Hepatocyte (in vitro differentiated cells): ENCODE results near the gene TADA3. TPM values are rescaled to one million over a fixed set of nuclear protein-coding genes. Genes with fewer than 3 reads are reported as not detected.

ENCODE experiments used
- DNase-seq: peaks from one replicate; pipeline ENCODE4 v3.0.0-alpha.2; 2016; ENCODE audit warnings: low spot score
- H2AFZ ChIP-seq: fragments of 200-600 bp; sonication (generic); 2 replicates; pipeline ENCODE4 v1.6.0; 2016; ENCODE audit warnings: antibody characterized with exemption, mild to moderate bottlenecking
- H3K27ac ChIP-seq: fragments of 200-600 bp; sonication (generic); 2 replicates; pipeline ENCODE4 v1.5.1; 2016; ENCODE audit warnings: mild to moderate bottlenecking
- H3K27me3 ChIP-seq: fragments of 200-600 bp; sonication (generic); 2 replicates; pipeline ENCODE4 v1.6.1; 2016
- H3K36me3 ChIP-seq: fragments of 200-600 bp; sonication (generic); replicated peaks from 2 replicates; pipeline ENCODE4 v1.5.1; 2016; ENCODE audit warnings: low read depth; ENCODE audit not compliant: insufficient read depth
- H3K4me1 ChIP-seq: fragments of 200-600 bp; sonication (generic); 2 replicates; pipeline ENCODE4 v1.5.1; 2016; ENCODE audit warnings: mild to moderate bottlenecking, moderate library complexity; ENCODE audit not compliant: insufficient read depth
- H3K4me2 ChIP-seq: fragments of 200-600 bp; sonication (generic); 2 replicates; pipeline ENCODE4 v1.6.0; 2016
- H3K4me3 ChIP-seq: fragments of 200-600 bp; sonication (generic); 2 replicates; pipeline ENCODE4 v1.5.1; 2016; ENCODE audit warnings: mild to moderate bottlenecking
- H3K79me2 ChIP-seq: fragments of 200-600 bp; sonication (generic); 2 replicates; pipeline ENCODE4 v1.6.0; 2017; ENCODE audit warnings: mild to moderate bottlenecking
- H3K9me2 ChIP-seq: fragments of 200-600 bp; sonication (generic); replicated peaks from 2 replicates; pipeline ENCODE4 v1.6.0; 2017; ENCODE audit warnings: mild to moderate bottlenecking; ENCODE audit not compliant: insufficient read depth
- H3K9me3 ChIP-seq: fragments of 200-600 bp; sonication (generic); 2 replicates; pipeline ENCODE4 v1.5.1; 2016; ENCODE audit warnings: low read depth, mild to moderate bottlenecking
- H4K20me1 ChIP-seq: fragments of 200-600 bp; sonication (generic); 2 replicates; pipeline ENCODE4 v1.6.0; 2016; ENCODE audit warnings: mild to moderate bottlenecking; ENCODE audit not compliant: insufficient read depth, poor library complexity, severe bottlenecking
- EZH2 ChIP-seq: fragments of 200-600 bp; sonication (generic); IDR thresholded peaks from 2 replicates; pipeline ENCODE4 v1.6.1; 2016; ENCODE audit warnings: antibody characterized with exemption, mild to moderate bottlenecking, borderline replicate concordance
- EZH2phosphoT487 ChIP-seq: fragments of 200-600 bp; sonication (generic); IDR thresholded peaks from one replicate; pipeline ENCODE4 v1.6.1; 2018; ENCODE audit warnings: antibody characterized with exemption, mild to moderate bottlenecking, low read depth, moderate library complexity; ENCODE audit not compliant: unreplicated experiment, severe bottlenecking
- WGBS: methylation state at CpG from one replicate; pipeline ENCODE4 v1.1.6; 2016; ENCODE audit warnings: low lambda C conversion rate; ENCODE audit errors: missing lambda C conversion rate; 5-methylcytosine and 5-hydroxymethylcytosine counted together
- polyA plus RNA-seq: library from polyadenylated mRNA; unstranded; fragments of >200 nt; fragmentation: Nextera tagmentation; extraction: Ambion mirVana; gene quantifications from 2 replicates; pipeline ENCODE4 v1.2.1, GENCODE V29; 2016
- total RNA-seq: library from RNA; depleted of rRNA; stranded (reverse); fragments of >200 nt; gene quantifications from 2 replicates; pipeline ENCODE4 v1.2.3, GENCODE V29; 2014
- TF ChIP-seq, protein P1 (sequence below): fragments of 200-600 bp; sonication (generic); IDR thresholded peaks from 2 replicates; pipeline ENCODE4 v1.5.1; 2016; ENCODE audit warnings: antibody characterized with exemption, mild to moderate bottlenecking; ENCODE audit not compliant: poor library complexity

Gene TADA3
- total and polyA plus RNA-seq, 2 experiments from 2014 or later: 61.2 to 65.5 TPM

DNA sequence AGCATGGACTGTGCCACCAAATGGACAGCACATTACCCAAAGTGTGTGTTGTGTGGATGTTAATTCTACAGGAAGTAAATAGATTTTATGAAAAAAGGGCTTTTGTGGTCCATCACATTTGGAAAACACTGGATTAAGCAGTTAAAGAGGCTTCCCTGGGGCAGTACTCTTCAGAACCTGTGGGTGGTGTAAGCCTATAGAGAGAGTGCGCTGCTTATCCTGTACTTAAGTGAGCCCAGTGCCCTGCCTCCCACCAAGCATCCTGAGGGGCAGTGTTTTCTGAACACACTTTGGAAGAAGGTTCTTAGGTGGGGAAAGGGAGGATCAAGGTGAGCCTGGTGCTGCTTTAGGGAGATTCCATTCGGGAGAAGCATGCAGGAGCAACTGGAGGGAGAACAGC, 28.7 kb upstream of the TADA3 start:
- TF ChIP-seq EZH2 (no peak), EZH2phosphoT487 (no peak)
- TF ChIP-seq, protein P1, sequence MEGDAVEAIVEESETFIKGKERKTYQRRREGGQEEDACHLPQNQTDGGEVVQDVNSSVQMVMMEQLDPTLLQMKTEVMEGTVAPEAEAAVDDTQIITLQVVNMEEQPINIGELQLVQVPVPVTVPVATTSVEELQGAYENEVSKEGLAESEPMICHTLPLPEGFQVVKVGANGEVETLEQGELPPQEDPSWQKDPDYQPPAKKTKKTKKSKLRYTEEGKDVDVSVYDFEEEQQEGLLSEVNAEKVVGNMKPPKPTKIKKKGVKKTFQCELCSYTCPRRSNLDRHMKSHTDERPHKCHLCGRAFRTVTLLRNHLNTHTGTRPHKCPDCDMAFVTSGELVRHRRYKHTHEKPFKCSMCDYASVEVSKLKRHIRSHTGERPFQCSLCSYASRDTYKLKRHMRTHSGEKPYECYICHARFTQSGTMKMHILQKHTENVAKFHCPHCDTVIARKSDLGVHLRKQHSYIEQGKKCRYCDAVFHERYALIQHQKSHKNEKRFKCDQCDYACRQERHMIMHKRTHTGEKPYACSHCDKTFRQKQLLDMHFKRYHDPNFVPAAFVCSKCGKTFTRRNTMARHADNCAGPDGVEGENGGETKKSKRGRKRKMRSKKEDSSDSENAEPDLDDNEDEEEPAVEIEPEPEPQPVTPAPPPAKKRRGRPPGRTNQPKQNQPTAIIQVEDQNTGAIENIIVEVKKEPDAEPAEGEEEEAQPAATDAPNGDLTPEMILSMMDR: peak; percentile 19
- no peak overlapping the region for H2AFZ ChIP-seq
- DNase-seq: no peak
- WGBS: 41% methylated on average over 2 of the region's 2 CpGs
- no peaks in the 10 kb centered on the region for H3K79me2 ChIP-seq
- no peaks in the 10 kb centered on the region for H3K36me3 ChIP-seq
- H3K4me2 ChIP-seq: no peak overlapping the region
- no peaks in the 10 kb centered on the region for H4K20me1 ChIP-seq
- H3K9me3 ChIP-seq: no peaks in the 10 kb centered on the region
- no peaks in the 10 kb centered on the region for H3K27me3 ChIP-seq
- no peaks in the 10 kb centered on the region for H3K9me2 ChIP-seq
- no peak overlapping the region for H3K4me3 ChIP-seq
- no peak overlapping the region for H3K27ac ChIP-seq
- H3K4me1 ChIP-seq: no peaks in the 10 kb centered on the region

DNA sequence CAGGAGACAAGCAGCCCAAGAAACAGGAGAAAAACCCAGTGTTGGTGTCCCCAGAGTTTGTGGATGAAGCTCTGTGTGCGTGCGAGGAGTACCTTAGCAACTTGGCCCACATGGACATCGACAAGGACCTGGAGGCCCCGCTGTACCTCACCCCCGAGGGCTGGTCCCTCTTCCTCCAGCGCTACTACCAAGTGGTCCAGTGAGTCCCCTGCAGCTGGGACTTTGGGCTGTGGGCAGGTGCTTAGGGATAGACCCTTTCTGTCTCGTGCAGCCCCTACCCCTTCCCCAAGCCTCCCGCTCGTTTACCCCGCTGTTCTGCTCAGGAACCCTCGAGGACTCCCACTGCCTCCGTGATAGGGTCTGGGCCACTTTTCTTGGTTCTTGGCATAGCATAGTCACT, 28.3 kb upstream of the TADA3 start:
- WGBS: 90% methylated on average over 10 of the region's 12 CpGs
- no peak overlapping the region for H3K4me3 ChIP-seq

GRCh38 chr3:9818666-9819335, 26.5 kb upstream of the TADA3 start:
- H3K4me2 ChIP-seq: no peak overlapping the region
- no peak overlapping the region for H3K27ac ChIP-seq
- no peak for DNase-seq
- WGBS: 99% methylated on average over 6 of the region's 7 CpGs
- no peaks in the 10 kb centered on the region for H3K27me3 ChIP-seq
- H3K4me1 ChIP-seq: no peaks in the 10 kb centered on the region
- H2AFZ ChIP-seq: no peak overlapping the region
- H3K4me3 ChIP-seq: no peak overlapping the region
- H3K9me2 ChIP-seq: no peaks in the 10 kb centered on the region
- H4K20me1 ChIP-seq: no peaks in the 10 kb centered on the region
- no peak for TF ChIP-seq EZH2
- TF ChIP-seq EZH2phosphoT487: no peak
- TF ChIP-seq, protein P1: no peak
- no peaks in the 10 kb centered on the region for H3K36me3 ChIP-seq
- no peaks in the 10 kb centered on the region for H3K9me3 ChIP-seq
- H3K79me2 ChIP-seq: no peaks in the 10 kb centered on the region

More for the DNA sequence above, 28.3 kb upstream of the TADA3 start:
- Histone ChIP-seq H3K9me3 (no peaks in the 10 kb centered on the region), H4K20me1 (no peaks in the 10 kb centered on the region), H3K27me3 (no peaks in the 10 kb centered on the region), H3K9me2 (no peaks in the 10 kb centered on the region), H3K4me1 (no peaks in the 10 kb centered on the region), H3K36me3 (no peaks in the 10 kb centered on the region), H3K27ac (no peak overlapping the region), H2AFZ (no peak overlapping the region), H3K79me2 (no peaks in the 10 kb centered on the region), H3K4me2 (no peak overlapping the region)
- no peak for DNase-seq
- TF ChIP-seq EZH2 (no peak), EZH2phosphoT487 (no peak)
- TF ChIP-seq, protein P1: no peak
